Stimulated activated CD4-positive, alpha-beta T cell treated with anti-CD3 and anti-CD28 coated beads, Interleukin-4, amount 100 ng/mL, for 24 hours (primary cell): Measurements from ENCODE around the gene RRBP1.

Source experiments
- DNase-seq: peaks from one replicate; pipeline ENCODE4 v3.0.0-alpha.2; 2020

Gene RRBP1

GRCh38 chr20:17679941-17680835, 1.9 kb downstream of the RRBP1 start:
- DNase-seq, result no peak

- no peak for DNase-seq
Measured at GRCh38 chr20:17678886-17679285, 3.2 kb downstream of the RRBP1 start.

GRCh38 chr20:17678295-17678694, 3.7 kb downstream of the RRBP1 start:
- no peak for DNase-seq

- DNase-seq, result no peak
Measured at GRCh38 chr20:17676942-17677341, 5.1 kb downstream of the RRBP1 start.

- DNase-seq, result no peak
Measured at GRCh38 chr20:17676378-17676759, 5.7 kb downstream of the RRBP1 start.

- DNase-seq, result no peak
Measured at GRCh38 chr20:17675519-17676377, 6.3 kb downstream of the RRBP1 start.

- DNase-seq, result no peak
Measured at GRCh38 chr20:17674722-17675518, 7.1 kb downstream of the RRBP1 start.

GRCh38 chr20:17673084-17673483, 9.0 kb downstream of the RRBP1 start:
- DNase-seq, result no peak

- DNase-seq, result no peak
Measured at GRCh38 chr20:17671565-17671964, 10.5 kb downstream of the RRBP1 start.

GRCh38 chr20:17671011-17671410, 11.0 kb downstream of the RRBP1 start:
- DNase-seq, result no peak

GRCh38 chr20:17669306-17669931, 12.6 kb downstream of the RRBP1 start:
- DNase-seq, result no peak

- no peak for DNase-seq
Measured at GRCh38 chr20:17668432-17668831, 13.6 kb downstream of the RRBP1 start.

GRCh38 chr20:17667445-17667844, 14.6 kb downstream of the RRBP1 start:
- DNase-seq, result no peak

- DNase-seq, result no peak
Measured at GRCh38 chr20:17666481-17666880, 15.6 kb downstream of the RRBP1 start.

- no peak for DNase-seq
Measured at GRCh38 chr20:17665756-17666155, 16.3 kb downstream of the RRBP1 start.

GRCh38 chr20:17664025-17664633, 17.9 kb downstream of the RRBP1 start:
- peak; percentile 18 for DNase-seq

GRCh38 chr20:17663486-17663885, 18.6 kb downstream of the RRBP1 start:
- no peak for DNase-seq

- DNase-seq, result no peak
Measured at GRCh38 chr20:17663040-17663399, 19.0 kb downstream of the RRBP1 start.

- no peak for DNase-seq
Measured at GRCh38 chr20:17662333-17663039, 19.6 kb downstream of the RRBP1 start.

GRCh38 chr20:17661121-17661744, 20.8 kb downstream of the RRBP1 start:
- DNase-seq, result no peak

- DNase-seq, result no peak
Measured at GRCh38 chr20:17660667-17661066, 21.4 kb downstream of the RRBP1 start.
